Measurements from ENCODE around the gene ENTPD1.

GRCh38 chr10:95785317-95785716 is 29.4 kb downstream of the ENTPD1 start:
- TF ChIP-seq, protein P1, sequence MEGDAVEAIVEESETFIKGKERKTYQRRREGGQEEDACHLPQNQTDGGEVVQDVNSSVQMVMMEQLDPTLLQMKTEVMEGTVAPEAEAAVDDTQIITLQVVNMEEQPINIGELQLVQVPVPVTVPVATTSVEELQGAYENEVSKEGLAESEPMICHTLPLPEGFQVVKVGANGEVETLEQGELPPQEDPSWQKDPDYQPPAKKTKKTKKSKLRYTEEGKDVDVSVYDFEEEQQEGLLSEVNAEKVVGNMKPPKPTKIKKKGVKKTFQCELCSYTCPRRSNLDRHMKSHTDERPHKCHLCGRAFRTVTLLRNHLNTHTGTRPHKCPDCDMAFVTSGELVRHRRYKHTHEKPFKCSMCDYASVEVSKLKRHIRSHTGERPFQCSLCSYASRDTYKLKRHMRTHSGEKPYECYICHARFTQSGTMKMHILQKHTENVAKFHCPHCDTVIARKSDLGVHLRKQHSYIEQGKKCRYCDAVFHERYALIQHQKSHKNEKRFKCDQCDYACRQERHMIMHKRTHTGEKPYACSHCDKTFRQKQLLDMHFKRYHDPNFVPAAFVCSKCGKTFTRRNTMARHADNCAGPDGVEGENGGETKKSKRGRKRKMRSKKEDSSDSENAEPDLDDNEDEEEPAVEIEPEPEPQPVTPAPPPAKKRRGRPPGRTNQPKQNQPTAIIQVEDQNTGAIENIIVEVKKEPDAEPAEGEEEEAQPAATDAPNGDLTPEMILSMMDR (IDR thresholded peaks at IDR 0.05; ENCODE audit: borderline replicate concordance, extremely low read depth, low read length, poor library complexity, severe bottlenecking): no peak
- TF ChIP-seq EZH2 (IDR thresholded peaks at IDR 0.05; ENCODE audit: borderline replicate concordance, low read depth, low read length, severe bottlenecking): no peak
